Measurements from ENCODE around the gene FKBP1B.
"Not testable (repeated sequence)": the region's sequence is repeated elsewhere in the genome, so short reads cannot be mapped to it uniquely, and the experiment has no call there.

FKBP1B gene

GRCh38 chr2:24072259-24072658 lies 22.7 kb downstream of the FKBP1B start:
- FAIRE-seq: no peak

- no peak for FAIRE-seq
Observed at GRCh38 chr2:24073816-24074215, 24.3 kb downstream of the FKBP1B start.

- FAIRE-seq: no peak
Observed at GRCh38 chr2:24075259-24075658, 25.7 kb downstream of the FKBP1B start.

GRCh38 chr2:24075915-24076848 lies 26.6 kb downstream of the FKBP1B start, which contains the start of gene SF3B6:
Gene SF3B6 (minus strand): TSS chr2:24076326. CDS start chr2:24076229, 97 bp downstream.
- peak; percentile 77 for FAIRE-seq

GRCh38 chr2:24076849-24077534 lies 27.5 kb downstream of the FKBP1B start:
- no peak for FAIRE-seq

GRCh38 chr2:24077535-24077877 lies 28.0 kb downstream of the FKBP1B start:
- FAIRE-seq: no peak

- no peak for FAIRE-seq
Observed at GRCh38 chr2:24077879-24078278, 28.3 kb downstream of the FKBP1B start.

GRCh38 chr2:24080701-24081100 lies 31.2 kb downstream of the FKBP1B start:
- no peak for FAIRE-seq

- FAIRE-seq: no peak
Observed at GRCh38 chr2:24082787-24083566, 33.4 kb downstream of the FKBP1B start.

- no peak for FAIRE-seq
Observed at GRCh38 chr2:24083567-24084385, 34.2 kb downstream of the FKBP1B start.

- FAIRE-seq: no peak
Observed at GRCh38 chr2:24084386-24085199, 35.1 kb downstream of the FKBP1B start, which contains the start of gene TP53I3. Gene TP53I3 (minus strand): TSS chr2:24084834. CDS start chr2:24084326, 508 bp downstream.

GRCh38 chr2:24085200-24085489 lies 35.6 kb downstream of the FKBP1B start:
- no peak for FAIRE-seq

GRCh38 chr2:24086241-24086640 lies 36.7 kb downstream of the FKBP1B start:
- FAIRE-seq: no peak

GRCh38 chr2:24087032-24087431 lies 37.5 kb downstream of the FKBP1B start:
- no peak for FAIRE-seq

- no peak for FAIRE-seq
Observed at GRCh38 chr2:24088821-24089359, 39.3 kb downstream of the FKBP1B start.

GRCh38 chr2:24093270-24093669 lies 43.7 kb downstream of the FKBP1B start:
- FAIRE-seq: not testable (repeated sequence)

GRCh38 chr2:24095171-24095677 lies 45.7 kb downstream of the FKBP1B start:
- FAIRE-seq: not testable (repeated sequence)

- FAIRE-seq: not testable (repeated sequence)
Observed at GRCh38 chr2:24100732-24101131, 51.2 kb downstream of the FKBP1B start.

- no peak for FAIRE-seq
Observed at GRCh38 chr2:24101992-24102391, 52.5 kb downstream of the FKBP1B start.

- no peak for FAIRE-seq
Observed at GRCh38 chr2:24102677-24103076, 53.1 kb downstream of the FKBP1B start.

GRCh38 chr2:24104110-24104650 lies 54.6 kb downstream of the FKBP1B start:
- FAIRE-seq: no peak

Data from islet of Langerhans (tissue), 1 donor.